ENCODE measurements around the gene TAF5.

DNA sequence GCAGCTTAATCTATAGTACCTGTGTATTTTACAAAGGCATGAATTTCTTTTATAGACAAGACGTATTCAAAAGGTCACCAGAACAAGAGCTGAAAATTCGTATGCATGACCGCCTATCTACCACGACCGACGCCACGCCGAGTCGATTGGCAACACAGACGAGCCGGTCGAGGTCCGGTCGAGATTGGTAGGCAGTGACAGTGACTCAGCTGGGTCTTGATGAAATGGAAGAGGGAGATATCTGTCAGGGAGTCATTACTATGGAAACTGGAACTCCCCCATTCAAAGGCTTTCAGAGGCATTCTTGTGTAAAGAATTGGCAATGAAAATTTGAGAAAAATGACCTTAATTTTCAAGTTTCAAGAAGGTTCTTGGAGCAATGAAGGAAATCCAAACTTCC lies 26.4 kb downstream of the TAF5 start:
- TF ChIP-seq, protein P1, sequence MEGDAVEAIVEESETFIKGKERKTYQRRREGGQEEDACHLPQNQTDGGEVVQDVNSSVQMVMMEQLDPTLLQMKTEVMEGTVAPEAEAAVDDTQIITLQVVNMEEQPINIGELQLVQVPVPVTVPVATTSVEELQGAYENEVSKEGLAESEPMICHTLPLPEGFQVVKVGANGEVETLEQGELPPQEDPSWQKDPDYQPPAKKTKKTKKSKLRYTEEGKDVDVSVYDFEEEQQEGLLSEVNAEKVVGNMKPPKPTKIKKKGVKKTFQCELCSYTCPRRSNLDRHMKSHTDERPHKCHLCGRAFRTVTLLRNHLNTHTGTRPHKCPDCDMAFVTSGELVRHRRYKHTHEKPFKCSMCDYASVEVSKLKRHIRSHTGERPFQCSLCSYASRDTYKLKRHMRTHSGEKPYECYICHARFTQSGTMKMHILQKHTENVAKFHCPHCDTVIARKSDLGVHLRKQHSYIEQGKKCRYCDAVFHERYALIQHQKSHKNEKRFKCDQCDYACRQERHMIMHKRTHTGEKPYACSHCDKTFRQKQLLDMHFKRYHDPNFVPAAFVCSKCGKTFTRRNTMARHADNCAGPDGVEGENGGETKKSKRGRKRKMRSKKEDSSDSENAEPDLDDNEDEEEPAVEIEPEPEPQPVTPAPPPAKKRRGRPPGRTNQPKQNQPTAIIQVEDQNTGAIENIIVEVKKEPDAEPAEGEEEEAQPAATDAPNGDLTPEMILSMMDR (IDR thresholded peaks at IDR 0.05; ENCODE audit: low read depth, low read length), result no peak
- no peak for TF ChIP-seq POLR2A (IDR thresholded peaks at IDR 0.05; ENCODE audit: extremely low read depth, insufficient read length)
- TF ChIP-seq MAX (IDR thresholded peaks at IDR 0.05; ENCODE audit: low read depth, low read length), result no peak
- TF ChIP-seq MYC (IDR thresholded peaks at IDR 0.05; ENCODE audit: low read depth, low read length), result no peak

Measured in NB4 (cell line).